ENCODE results near the gene GM2A.
A peak's percentile ranks its signal among the peaks of the same experiment; 100 is the strongest.

Gene GM2A

GRCh38 chr5:151252762-151253604 is at the start of gene GM2A:
TSS of gene GM2A (plus strand) at chr5:151253185. CDS start at chr5:151253217, 32 bp downstream.
- peak; percentile 99 for DNase-seq

- DNase-seq, result no peak
Observed at GRCh38 chr5:151204051-151204450, 48.9 kb upstream of the GM2A start.

- no peak for DNase-seq
Observed at GRCh38 chr5:151205411-151205810, 47.6 kb upstream of the GM2A start.

DNA sequence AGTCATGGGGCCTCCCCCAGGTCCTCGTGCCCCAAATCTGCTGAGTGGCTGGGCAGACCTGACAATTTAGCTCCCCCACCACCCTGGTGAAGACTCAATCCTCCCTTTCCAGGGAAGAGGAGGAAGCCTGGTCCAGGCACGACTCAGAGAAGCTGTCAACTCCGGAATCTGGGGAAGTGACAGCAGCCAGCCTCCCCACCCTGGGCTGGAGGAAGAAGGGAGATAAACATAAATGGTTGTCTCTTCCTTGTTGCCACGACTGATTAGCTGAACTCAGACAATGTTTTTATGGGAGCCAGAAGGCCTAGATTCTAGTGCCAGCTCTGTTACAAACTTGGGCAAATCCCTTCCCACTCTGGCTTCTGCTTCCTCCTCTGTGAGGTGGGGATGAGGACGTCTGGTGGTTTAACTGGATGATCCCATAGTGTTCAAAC is 44.5 kb upstream of the GM2A start:
- no peak for DNase-seq

DNA sequence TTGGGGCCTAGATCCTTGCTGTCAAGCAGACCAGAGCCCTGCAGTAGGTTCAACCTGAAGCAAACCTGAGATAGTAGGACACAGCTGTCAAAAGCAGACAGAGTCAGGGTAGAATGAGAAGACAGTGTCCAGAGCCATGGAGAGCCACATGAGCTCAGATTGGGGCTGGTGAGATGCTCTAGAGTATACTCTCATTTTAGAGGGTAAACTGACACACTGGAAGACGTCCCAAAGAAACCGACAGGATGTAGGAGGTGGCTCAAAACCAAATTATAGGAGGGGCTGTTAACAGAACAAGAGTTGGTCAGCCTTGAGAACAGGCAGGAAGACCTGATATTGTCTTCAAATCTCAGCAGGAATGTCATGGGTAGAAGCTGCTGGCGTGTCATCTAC is 40.6 kb upstream of the GM2A start:
- DNase-seq, result no peak

DNA sequence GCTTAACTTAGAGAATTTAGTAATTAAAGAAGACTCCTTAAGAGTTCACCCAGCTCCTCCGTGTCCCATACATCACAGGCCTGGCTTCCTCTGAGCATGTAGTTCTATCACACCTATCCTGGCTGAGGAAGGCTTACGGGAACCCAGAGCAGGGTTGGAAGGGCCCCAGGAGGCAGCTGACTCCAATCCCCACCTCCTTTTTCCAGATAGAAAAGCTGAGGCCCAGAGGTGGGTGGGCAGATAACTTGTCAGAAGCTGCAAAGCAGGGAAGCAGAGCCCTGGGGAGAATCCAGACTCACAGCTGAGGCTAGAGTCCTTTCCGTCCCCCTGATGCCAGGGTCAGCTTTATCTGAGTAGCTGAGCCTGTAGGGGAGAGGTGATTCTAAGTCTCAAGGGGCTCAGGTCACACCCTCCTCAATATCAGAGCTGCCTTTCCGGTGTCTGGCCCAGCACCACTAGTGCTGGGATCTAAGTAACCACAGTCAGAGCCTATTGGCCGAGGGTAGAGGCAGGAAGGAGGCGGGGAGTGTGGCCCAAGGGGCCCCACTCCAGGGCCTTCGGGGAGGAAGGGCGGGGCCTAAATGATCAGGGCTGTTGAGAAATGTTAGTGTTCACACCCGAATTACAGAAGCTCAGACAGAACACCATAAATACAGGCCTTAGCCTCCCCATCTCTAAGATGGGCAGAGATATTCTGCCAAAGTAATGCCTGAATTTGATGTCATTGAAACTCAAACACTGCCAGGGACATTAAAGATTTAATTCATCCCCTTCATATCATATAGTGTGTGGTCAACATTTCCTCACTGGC is 39.0 kb upstream of the GM2A start:
- peak; percentile 92 for DNase-seq

DNA sequence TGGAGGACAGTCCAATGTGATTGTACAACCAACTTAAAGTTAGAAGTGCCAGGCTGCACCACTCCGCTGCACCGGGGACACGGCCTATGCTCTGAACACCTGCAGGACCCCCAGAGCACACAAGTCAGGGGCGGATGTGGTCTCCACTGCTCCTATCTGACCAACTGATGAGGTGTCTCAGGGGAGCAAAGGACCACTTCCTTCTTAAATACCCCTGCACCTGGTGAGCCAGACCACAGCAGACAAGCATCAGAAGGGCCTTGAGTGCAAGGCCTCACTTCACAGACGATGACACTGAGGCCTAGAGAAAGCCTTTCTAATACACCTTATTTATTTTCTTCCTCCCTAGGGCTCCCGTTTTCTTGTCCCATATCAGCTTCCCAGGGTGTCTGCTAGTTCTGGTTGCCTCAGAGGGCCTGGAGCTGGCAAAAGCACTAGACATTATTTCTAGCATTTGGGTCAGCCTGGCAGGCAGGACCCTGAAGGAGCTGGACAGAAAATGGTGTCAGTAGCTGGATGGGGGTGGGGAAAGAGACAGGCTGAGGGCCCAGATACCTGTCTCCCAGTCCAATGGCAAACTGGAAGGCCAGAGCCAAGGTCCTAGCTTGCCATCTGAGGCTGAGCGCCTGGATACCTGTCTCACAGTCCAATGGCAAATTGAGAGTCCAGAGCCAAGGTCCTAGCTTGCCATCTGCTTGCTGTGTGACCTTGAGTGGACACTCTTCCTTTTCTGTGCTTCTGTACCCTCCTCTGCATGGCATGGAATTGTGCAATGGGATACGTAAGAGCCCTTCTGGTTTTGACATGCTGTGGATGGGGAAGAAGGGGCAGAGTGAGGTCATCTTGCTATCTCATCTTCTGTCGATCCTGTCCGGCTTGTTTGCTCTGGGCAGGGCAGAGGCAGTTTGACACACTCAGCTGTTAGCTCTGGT is 38.1 kb upstream of the GM2A start:
- peak; percentile 82 for DNase-seq

- no peak for DNase-seq
Observed at GRCh38 chr5:151215546-151215880, 37.5 kb upstream of the GM2A start.

DNA sequence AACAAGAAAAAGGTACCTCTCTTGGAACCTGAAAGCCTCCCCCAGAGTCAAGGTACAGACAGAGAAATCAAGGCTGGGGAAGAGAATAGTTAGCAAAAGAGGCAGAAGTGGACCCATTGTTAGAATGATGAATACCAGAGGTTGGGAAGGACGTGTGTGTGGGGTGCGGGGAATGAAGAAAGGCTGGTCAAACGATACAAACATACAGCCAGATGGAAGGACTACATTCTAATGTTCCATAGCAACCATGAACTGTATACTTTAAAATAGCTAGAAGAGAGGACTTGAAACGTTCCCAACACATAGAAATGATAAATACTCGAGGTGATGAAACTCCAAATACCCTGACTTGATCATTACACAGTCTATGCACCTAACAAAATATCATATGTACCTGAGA is 36.2 kb upstream of the GM2A start:
- DNase-seq, result no peak

GRCh38 chr5:151218177-151218576 is 34.8 kb upstream of the GM2A start:
- no peak for DNase-seq

- no peak for DNase-seq
Observed at GRCh38 chr5:151219138-151219537, 33.8 kb upstream of the GM2A start.

- DNase-seq, result no peak
Observed at GRCh38 chr5:151219789-151220188, 33.2 kb upstream of the GM2A start.

GRCh38 chr5:151221574-151221973 is 31.4 kb upstream of the GM2A start:
- DNase-seq, result no peak

- no peak for DNase-seq
Observed at GRCh38 chr5:151222054-151222789, 30.8 kb upstream of the GM2A start.

DNA sequence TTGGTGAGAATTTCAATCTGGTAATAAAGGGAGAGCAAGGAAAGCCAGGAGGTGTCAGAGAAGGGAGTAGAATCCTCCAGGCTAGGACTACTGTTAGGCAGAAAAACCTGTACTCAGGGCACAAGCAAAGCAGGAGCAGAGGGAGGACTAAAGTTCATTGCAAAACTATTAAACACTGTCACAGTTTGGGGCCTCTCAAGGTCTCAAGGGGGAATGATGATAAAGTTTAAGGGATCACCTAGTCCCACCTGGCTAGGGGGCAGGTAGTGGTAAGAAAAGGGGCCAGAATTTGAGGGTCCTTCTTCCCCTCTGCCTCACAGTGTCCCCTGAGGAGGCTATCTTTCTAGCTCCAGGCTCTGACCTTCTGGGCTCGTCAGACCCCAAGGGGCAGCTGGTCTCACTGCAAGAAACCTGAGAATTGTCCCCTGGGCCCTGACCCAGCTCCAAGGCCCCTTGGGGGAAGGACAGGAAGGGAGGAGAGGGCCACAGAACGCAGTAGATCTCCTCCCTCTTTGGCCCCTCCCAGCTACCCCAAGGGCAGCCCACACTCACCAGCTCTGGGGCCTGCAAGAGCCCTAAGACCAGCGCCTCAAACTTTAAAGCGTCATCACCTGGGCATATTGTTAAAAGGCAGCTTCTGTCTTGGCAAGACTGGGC is 30.1 kb upstream of the GM2A start:
- peak; percentile 64 for DNase-seq

GRCh38 chr5:151223447-151224264 is 29.3 kb upstream of the GM2A start, which contains the start of gene CCDC69:
TSS of gene CCDC69 (minus strand) at chr5:151224092. CDS start at chr5:151223970, 122 bp downstream.
- peak; percentile 53 for DNase-seq

- no peak for DNase-seq
Observed at GRCh38 chr5:151224372-151224771, 28.6 kb upstream of the GM2A start.

DNA sequence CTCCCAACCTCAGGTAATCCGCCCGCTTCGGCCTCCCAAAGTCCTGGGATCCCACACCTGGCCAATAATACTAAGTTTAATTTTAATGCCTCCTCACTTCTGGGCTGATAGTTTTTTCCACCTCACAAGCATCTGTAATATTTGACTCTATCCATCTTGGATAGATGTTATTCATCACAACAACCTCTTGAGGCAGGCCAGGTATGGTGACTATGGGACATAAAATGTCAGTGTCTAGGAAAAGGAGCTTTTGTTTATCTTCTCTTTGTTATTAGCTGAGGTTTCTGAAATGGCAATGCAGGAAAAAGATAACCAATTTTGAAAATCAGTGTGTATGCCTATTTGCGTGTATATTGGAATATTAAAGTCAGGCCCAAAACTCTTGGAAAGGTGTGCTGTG is 27.9 kb upstream of the GM2A start:
- no peak for DNase-seq

GRCh38 chr5:151225475-151225874 is 27.5 kb upstream of the GM2A start:
- DNase-seq, result no peak

DNA sequence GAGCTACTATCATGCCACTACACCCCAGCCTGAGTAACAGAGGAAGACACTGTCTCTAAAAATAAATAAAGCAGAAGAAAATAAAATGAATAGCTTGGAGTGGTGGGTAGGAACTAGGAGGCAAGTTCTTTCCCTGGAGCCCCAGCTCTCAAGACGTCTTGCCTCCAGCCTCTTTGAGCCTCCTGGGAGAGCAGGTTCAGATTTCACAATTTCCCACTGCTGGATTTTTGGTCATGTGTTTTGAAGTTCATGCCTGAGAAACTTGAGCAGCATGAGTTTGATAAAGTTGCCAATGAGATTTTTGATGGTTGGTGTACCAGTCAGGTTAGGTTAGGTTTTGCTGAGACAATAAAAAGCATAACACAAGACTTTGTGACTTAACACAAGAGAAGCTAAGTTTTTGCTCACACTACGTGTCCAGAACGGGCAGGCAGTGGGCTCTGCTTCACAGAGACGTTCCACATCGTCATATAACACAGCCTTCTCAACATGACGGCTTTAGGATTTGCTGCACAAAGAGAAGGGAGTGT is 25.0 kb upstream of the GM2A start:
- no peak for DNase-seq
